GM12874 (cell line): Measurements from ENCODE around the gene ADARB2.

Experiments
- TF ChIP-seq, protein P1 (sequence below): IDR thresholded peaks from 2 replicates; pipeline ENCODE4 v1.5.1; 2011; ENCODE audit warnings: low read depth, mild to moderate bottlenecking, control low read depth, low read length, moderate library complexity; ENCODE audit not compliant: insufficient read depth

Gene ADARB2

DNA sequence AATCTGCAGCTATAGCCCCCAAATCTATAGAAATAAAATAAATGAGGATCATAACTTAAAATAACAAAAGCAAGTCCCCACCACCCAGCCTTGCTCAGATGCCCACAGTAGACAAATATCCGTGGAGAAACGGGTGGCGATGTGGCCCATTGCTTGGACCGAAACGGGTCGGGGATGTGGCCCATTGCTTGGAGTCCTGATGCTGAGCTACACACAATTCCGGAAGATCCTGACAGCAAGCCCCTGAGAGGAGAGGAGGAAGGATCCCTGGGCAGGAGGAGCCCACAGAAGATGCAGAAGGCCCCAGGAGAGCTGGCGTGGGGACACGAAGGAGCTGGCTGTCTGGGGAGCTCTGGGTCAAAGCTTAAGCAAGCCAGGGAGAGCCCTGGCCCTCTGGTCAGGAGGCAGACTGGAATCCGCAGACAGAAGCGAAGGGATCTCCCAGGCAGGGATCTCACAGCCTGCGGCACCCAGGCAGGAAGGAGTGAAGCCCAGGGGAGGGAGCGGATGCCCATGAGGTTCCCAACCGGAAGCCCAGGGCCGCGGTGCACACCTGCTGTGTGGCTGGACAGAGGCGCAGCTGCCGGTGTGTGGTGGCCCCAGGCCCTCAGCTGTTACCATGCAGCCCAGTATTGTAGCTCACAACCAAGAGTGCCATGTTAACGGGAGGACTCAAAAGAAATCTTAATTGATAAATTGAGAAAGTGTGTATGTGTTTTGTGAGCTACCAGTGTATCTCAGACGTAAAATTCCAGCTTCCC, 138.8 kb downstream of the ADARB2 start:
- TF ChIP-seq, protein P1, sequence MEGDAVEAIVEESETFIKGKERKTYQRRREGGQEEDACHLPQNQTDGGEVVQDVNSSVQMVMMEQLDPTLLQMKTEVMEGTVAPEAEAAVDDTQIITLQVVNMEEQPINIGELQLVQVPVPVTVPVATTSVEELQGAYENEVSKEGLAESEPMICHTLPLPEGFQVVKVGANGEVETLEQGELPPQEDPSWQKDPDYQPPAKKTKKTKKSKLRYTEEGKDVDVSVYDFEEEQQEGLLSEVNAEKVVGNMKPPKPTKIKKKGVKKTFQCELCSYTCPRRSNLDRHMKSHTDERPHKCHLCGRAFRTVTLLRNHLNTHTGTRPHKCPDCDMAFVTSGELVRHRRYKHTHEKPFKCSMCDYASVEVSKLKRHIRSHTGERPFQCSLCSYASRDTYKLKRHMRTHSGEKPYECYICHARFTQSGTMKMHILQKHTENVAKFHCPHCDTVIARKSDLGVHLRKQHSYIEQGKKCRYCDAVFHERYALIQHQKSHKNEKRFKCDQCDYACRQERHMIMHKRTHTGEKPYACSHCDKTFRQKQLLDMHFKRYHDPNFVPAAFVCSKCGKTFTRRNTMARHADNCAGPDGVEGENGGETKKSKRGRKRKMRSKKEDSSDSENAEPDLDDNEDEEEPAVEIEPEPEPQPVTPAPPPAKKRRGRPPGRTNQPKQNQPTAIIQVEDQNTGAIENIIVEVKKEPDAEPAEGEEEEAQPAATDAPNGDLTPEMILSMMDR = no peak

DNA sequence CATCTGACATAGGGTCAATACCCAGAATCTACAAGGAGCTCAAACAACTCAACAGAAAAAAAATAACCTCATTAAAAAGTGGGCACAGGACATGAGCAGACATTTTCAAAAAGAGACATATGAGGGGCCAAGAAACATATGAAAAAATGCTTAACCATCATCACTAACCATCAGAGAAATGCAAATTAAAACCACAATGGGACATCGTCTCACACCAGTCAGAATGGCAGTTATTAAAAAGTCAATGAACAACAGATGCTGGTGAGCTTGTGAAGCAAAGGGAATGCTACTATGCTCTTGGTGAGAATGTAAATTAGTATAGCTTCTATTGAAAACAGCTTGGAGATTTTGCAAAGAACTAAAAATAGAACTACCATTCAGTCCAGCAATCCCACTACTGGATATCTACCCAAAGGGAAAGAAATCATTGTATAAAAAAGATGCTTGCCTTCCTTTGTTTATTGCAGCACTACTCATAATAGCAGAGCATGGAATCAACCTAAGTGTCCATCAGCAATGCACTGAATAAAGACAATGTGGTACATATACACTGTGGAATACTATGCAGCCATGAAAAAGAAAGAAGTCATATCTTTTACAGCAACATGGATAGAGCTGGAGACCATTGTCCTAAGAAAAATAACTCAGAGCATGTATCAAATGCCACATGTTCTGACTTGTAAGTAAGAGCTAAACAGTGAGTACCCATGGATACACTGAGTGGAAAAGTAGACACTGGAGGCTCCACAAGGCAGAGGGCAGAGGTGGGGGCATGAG, 139.8 kb downstream of the ADARB2 start:
- TF ChIP-seq, protein P1 = no peak

- TF ChIP-seq, protein P1 = no peak
These were observed 140.7 kb downstream of the ADARB2 start for GRCh38 chr10:1596482-1597099.

DNA sequence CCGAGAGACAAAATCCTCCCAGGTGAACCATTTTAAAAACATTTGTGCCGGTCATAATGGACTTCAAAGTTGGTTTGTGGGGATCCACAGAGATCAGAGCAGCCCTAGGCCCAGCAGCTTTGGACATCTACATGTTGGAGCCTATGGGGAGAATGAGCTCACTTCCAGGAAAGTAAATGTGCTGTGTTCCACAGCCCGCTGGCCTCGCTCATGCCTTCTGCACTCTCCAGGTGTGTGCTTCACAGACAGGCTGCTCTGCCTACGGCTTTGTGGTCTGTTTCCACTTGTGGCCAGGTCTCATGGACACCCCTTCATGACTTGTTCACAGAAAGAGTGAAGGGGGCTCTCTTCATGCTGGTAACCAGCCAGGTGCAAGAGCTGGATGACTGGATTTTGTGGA, 141.6 kb downstream of the ADARB2 start:
- TF ChIP-seq, protein P1 = no peak

GRCh38 chr10:1595242-1595600, 142.1 kb downstream of the ADARB2 start:
- TF ChIP-seq, protein P1 = no peak

DNA sequence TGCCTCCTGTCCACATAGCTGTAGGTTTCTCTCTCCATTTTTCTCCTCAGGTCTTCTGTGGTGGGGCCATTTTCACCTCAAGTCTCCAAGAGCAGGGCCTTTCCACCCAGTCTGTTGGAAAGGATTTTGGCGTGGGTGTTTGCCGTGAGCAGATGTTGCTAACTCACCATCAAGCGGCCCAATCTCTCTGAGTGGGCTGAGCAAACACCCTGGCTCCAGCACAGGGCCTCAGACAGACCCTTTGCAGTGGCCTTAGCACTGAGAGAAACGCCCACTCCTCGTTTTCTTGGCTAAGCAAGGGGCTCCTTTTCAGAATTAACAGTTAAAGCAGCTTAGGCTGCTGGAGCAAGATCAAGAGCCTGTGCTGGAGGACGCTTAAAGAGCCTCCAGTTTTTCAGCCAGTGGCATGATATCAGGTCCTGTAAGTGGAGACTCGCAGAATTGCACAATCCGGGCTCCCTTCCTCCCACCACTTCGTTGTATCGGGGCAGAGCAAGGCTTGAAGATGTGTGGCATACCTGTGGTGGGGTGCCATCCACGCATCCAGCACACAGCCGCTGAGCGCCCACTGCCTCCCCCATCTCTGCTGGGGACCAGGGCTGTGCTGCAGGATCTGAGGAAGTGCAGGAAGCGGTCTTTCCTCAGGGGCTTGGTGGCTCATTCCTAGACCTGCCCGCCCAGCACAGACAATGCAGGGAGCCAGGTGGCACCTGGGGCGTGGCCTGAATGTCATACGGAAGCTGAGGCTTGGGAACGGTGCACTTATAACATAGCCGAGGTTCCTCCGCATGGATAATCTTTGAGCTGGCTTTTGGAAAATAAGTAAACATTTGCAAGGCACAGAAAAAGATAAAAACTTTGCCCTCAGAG, 142.7 kb downstream of the ADARB2 start:
- TF ChIP-seq, protein P1 = no peak

GRCh38 chr10:1591742-1592141, 145.6 kb downstream of the ADARB2 start:
- TF ChIP-seq, protein P1 = no peak
